GM23338 (cell line): ENCODE results near the gene MCIDAS. TPM values are rescaled to one million over a fixed set of nuclear protein-coding genes. Genes with fewer than 3 reads are reported as not detected.
A peak's percentile ranks its signal among the peaks of the same experiment; 100 is the strongest.

Experiments used
- ATAC-seq: fragments of 200-7000 bp; cut with Tn5 transposase; 3 replicates; pipeline ENCODE4 v1.9.1; 2020
- DNase-seq: peaks from one replicate; pipeline ENCODE4 v3.0.0-alpha.2; 2015; ENCODE audit warnings: low spot score
- H2AFZ ChIP-seq: fragments of 200-600 bp; sonication (generic); 2 replicates; pipeline ENCODE4 v1.8.0; 2016; ENCODE audit warnings: antibody characterized with exemption, mild to moderate bottlenecking, moderate library complexity
- H3F3A ChIP-seq: fragments of 200-600 bp; sonication (generic); replicated peaks from 2 replicates; pipeline ENCODE4 v1.8.0; 2017; ENCODE audit warnings: antibody characterized with exemption, mixed run types, low read depth
- H3K27ac ChIP-seq: fragments of 200-600 bp; sonication (generic); 2 replicates; pipeline ENCODE4 v1.6.1; 2016; ENCODE audit warnings: low read depth
- H3K27me3 ChIP-seq: fragments of 200-600 bp; sonication (generic); 2 replicates; pipeline ENCODE4 v1.8.0; 2016; ENCODE audit warnings: mild to moderate bottlenecking, mixed run types, moderate library complexity; ENCODE audit not compliant: insufficient read depth
- H3K36me3 ChIP-seq: fragments of 200-600 bp; sonication (generic); 2 replicates; pipeline ENCODE4 v1.8.0; 2016; ENCODE audit warnings: mild to moderate bottlenecking; ENCODE audit not compliant: insufficient read depth
- H3K4me1 ChIP-seq: fragments of 200-600 bp; sonication (generic); 2 replicates; pipeline ENCODE4 v1.8.0; 2016; ENCODE audit warnings: mild to moderate bottlenecking, moderate library complexity; ENCODE audit not compliant: insufficient read depth
- H3K4me2 ChIP-seq: fragments of 200-600 bp; sonication (generic); 2 replicates; pipeline ENCODE4 v1.7.1; 2017; ENCODE audit warnings: mixed run types
- H3K4me3 ChIP-seq: fragments of 200-600 bp; sonication (generic); 2 replicates; pipeline ENCODE4 v1.6.1; 2016; ENCODE audit warnings: mixed run types
- H3K79me2 ChIP-seq: fragments of 200-600 bp; sonication (generic); replicated peaks from 2 replicates; pipeline ENCODE4 v1.8.0; 2017; ENCODE audit warnings: mild to moderate bottlenecking; ENCODE audit not compliant: insufficient read depth
- H3K9me2 ChIP-seq: fragments of 200-600 bp; sonication (generic); 2 replicates; pipeline ENCODE4 v1.8.0; 2017; ENCODE audit not compliant: insufficient read depth
- H4K20me1 ChIP-seq: fragments of 200-600 bp; sonication (generic); replicated peaks from 2 replicates; pipeline ENCODE4 v1.8.0; 2017; ENCODE audit warnings: mild to moderate bottlenecking; ENCODE audit not compliant: insufficient read depth
- H3K27ac Mint-ChIP-seq: 2 replicates; pipeline ENCODE4 v1.8.0; 2020; ENCODE audit warnings: inconsistent platforms, mild to moderate bottlenecking, moderate library complexity, mixed read lengths
- H3K27me3 Mint-ChIP-seq: 3 replicates; pipeline ENCODE4 v1.8.0; 2022; ENCODE audit warnings: low read depth, mild to moderate bottlenecking, moderate library complexity, mixed read lengths, inconsistent platforms; ENCODE audit not compliant: insufficient read depth, poor library complexity
- H3K36me3 Mint-ChIP-seq: 3 replicates; pipeline ENCODE4 v1.8.0; 2021; ENCODE audit warnings: low read depth, mild to moderate bottlenecking, inconsistent platforms, moderate library complexity, mixed read lengths
- H3K4me1 Mint-ChIP-seq: 3 replicates; pipeline ENCODE4 v1.8.0; 2020; ENCODE audit warnings: mild to moderate bottlenecking, inconsistent platforms, mixed read lengths
- H3K4me3 Mint-ChIP-seq: 3 replicates; pipeline ENCODE4 v1.8.0; 2021; ENCODE audit warnings: moderate library complexity, mild to moderate bottlenecking, inconsistent platforms, mixed read lengths
- H3K9me3 Mint-ChIP-seq: 3 replicates; pipeline ENCODE4 v1.8.0; 2020; ENCODE audit warnings: moderate library complexity, mild to moderate bottlenecking, inconsistent platforms, mixed read lengths
- EZH2 ChIP-seq: fragments of 200-600 bp; sonication (generic); IDR thresholded peaks from one replicate; pipeline ENCODE4 v1.8.0; 2017; ENCODE audit warnings: antibody characterized with exemption, mild to moderate bottlenecking, low read depth; ENCODE audit not compliant: unreplicated experiment
- EZH2phosphoT487 ChIP-seq: fragments of 200-600 bp; sonication (generic); IDR thresholded peaks from one replicate; pipeline ENCODE4 v1.8.1; 2018; ENCODE audit warnings: antibody characterized with exemption; ENCODE audit not compliant: unreplicated experiment
- ZNF331 ChIP-seq: fragments of 250-450 bp; sonication (Bioruptor Pico); IDR thresholded peaks from 2 replicates; pipeline ENCODE4 v1.5.0; 2020; ENCODE audit warnings: low read depth, mild to moderate bottlenecking, moderate library complexity
- polyA plus RNA-seq: library from polyadenylated mRNA; unstranded; fragments of >200 nt; fragmentation: Nextera tagmentation; extraction: Ambion mirVana; gene quantifications from 2 replicates; pipeline ENCODE4 v1.2.1, GENCODE V29; 2016
- total RNA-seq: library from RNA; depleted of rRNA; stranded (reverse); fragments of >200 nt; shearing (Covaris generic); gene quantifications from 2 replicates; pipeline ENCODE4 v1.2.3, GENCODE V29; 2014
- TF ChIP-seq, protein P1 (sequence below): IDR thresholded peaks from one replicate; pipeline ENCODE4 v1.6.1; 2018; ENCODE audit warnings: antibody characterized with exemption; ENCODE audit not compliant: unreplicated experiment
- TF ChIP-seq, protein P2 (sequence below): IDR thresholded peaks from 2 replicates; pipeline ENCODE4 v1.6.1; 2016; ENCODE audit warnings: antibody characterized with exemption
- TF ChIP-seq, protein P3 (sequence below), 2 experiments: fragments of 200-600 bp in 1 of 2; sonication (generic) in 1 of 2; conservative IDR thresholded peaks; 2 replicates each; pipeline versions ENCODE4 v1.5.1 to v1.6.1; 2016 to 2017; ENCODE audit warnings: antibody characterized with exemption in 2 of 2, low read depth in 2 of 2, mild to moderate bottlenecking in 2 of 2, moderate library complexity in 1 of 2

Gene MCIDAS
- total and polyA plus RNA-seq, 2 experiments from 2014 or later: not detected

DNA sequence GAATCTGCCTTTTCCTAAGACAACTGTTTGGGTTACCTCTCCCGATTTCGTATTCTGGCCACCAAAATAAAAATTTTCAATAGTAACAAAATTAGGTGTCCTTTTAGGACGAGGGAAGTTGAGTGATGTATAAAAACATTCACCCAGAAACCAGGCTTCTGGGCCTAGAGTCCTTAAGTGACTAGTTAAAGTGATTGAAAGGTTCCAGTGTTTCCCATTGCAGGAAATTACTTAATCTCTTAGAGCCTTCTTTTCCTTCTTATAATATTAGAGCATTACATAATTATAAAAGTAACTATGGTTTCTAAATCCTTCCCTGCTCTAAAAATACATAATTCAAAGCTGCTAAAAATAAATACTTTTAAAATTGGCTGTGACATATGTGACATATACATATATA, 7.3 kb downstream of the MCIDAS start:
- Mint-ChIP-seq H3K36me3 (no peaks in the 10 kb centered on the region), H3K27me3 (peaks cover 66% of the 10 kb centered on the region), H3K4me3 (peak overlapping the region; percentile 84), H3K9me3 (peaks cover 2% of the 10 kb centered on the region; the same call in 1 of the 3 replicates), H3K27ac (no peak overlapping the region), H3K4me1 (peaks cover 42% of the 10 kb centered on the region)
- H4K20me1 ChIP-seq: peaks cover 19% of the 10 kb centered on the region
- no peaks in the 10 kb centered on the region for H3K36me3 ChIP-seq
- peaks cover 70% of the 10 kb centered on the region for H3K27me3 ChIP-seq
- no peak overlapping the region for H3K27ac ChIP-seq
- peak overlapping the region; percentile 82 for H3K4me2 ChIP-seq
- TF ChIP-seq, protein P1, sequence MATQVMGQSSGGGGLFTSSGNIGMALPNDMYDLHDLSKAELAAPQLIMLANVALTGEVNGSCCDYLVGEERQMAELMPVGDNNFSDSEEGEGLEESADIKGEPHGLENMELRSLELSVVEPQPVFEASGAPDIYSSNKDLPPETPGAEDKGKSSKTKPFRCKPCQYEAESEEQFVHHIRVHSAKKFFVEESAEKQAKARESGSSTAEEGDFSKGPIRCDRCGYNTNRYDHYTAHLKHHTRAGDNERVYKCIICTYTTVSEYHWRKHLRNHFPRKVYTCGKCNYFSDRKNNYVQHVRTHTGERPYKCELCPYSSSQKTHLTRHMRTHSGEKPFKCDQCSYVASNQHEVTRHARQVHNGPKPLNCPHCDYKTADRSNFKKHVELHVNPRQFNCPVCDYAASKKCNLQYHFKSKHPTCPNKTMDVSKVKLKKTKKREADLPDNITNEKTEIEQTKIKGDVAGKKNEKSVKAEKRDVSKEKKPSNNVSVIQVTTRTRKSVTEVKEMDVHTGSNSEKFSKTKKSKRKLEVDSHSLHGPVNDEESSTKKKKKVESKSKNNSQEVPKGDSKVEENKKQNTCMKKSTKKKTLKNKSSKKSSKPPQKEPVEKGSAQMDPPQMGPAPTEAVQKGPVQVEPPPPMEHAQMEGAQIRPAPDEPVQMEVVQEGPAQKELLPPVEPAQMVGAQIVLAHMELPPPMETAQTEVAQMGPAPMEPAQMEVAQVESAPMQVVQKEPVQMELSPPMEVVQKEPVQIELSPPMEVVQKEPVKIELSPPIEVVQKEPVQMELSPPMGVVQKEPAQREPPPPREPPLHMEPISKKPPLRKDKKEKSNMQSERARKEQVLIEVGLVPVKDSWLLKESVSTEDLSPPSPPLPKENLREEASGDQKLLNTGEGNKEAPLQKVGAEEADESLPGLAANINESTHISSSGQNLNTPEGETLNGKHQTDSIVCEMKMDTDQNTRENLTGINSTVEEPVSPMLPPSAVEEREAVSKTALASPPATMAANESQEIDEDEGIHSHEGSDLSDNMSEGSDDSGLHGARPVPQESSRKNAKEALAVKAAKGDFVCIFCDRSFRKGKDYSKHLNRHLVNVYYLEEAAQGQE: no peak
- TF ChIP-seq EZH2: peak; percentile 0
- TF ChIP-seq, protein P2, sequence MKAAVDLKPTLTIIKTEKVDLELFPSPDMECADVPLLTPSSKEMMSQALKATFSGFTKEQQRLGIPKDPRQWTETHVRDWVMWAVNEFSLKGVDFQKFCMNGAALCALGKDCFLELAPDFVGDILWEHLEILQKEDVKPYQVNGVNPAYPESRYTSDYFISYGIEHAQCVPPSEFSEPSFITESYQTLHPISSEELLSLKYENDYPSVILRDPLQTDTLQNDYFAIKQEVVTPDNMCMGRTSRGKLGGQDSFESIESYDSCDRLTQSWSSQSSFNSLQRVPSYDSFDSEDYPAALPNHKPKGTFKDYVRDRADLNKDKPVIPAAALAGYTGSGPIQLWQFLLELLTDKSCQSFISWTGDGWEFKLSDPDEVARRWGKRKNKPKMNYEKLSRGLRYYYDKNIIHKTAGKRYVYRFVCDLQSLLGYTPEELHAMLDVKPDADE: no peak
- no peaks in the 10 kb centered on the region for H3K79me2 ChIP-seq
- ATAC-seq (no peak), DNase-seq (no peak)
- peak overlapping the region; percentile 97; the same call in 1 of the 2 replicates for H2AFZ ChIP-seq
- H3F3A ChIP-seq: 0 out of 2 replicates have a peak, but pooled peaks cover 8% of the 10 kb centered on the region
- H3K4me1 ChIP-seq: peaks cover 21% of the 10 kb centered on the region
- peak overlapping the region; percentile 71 for H3K4me3 ChIP-seq
- no peaks in the 10 kb centered on the region for H3K9me2 ChIP-seq

DNA sequence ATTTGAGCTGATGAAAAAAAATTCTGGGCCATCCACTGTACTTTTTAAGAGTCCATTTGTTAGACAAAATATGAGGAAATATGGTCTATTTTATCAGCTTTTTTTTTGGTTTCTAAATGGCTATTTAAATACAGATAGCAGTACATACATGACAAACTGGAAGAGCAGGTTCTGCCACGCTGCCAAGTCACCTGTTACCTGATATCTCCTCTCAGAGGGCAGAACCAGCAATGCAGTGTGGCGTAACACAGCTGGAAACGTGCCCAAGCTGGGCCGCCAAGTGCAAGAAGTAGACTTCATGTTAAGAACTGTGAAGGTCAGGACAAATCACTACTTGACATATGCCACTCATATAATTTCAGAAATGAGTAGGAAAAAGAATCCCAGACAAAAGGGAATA, 8.1 kb downstream of the MCIDAS start:
- H3K4me2 ChIP-seq: peak overlapping the region; percentile 82
- peak overlapping the region; percentile 53 for H3K4me3 Mint-ChIP-seq

More for the DNA sequence above, 8.1 kb downstream of the MCIDAS start:
- Mint-ChIP-seq H3K27me3 (peaks cover 58% of the 10 kb centered on the region), H3K36me3 (no peaks in the 10 kb centered on the region), H3K4me1 (peaks cover 42% of the 10 kb centered on the region), H3K9me3 (peaks cover 2% of the 10 kb centered on the region; the same call in 1 of the 3 replicates), H3K27ac (no peak overlapping the region)
- Histone ChIP-seq H3K79me2 (no peaks in the 10 kb centered on the region), H3K27me3 (peaks cover 62% of the 10 kb centered on the region), H3K4me3 (no peak overlapping the region), H3K27ac (no peak overlapping the region), H3K9me2 (no peaks in the 10 kb centered on the region), H2AFZ (no peak overlapping the region), H3K36me3 (no peaks in the 10 kb centered on the region), H3F3A (0 out of 2 replicates have a peak, but pooled peaks cover 4% of the 10 kb centered on the region), H3K4me1 (peaks cover 21% of the 10 kb centered on the region), H4K20me1 (peaks cover 12% of the 10 kb centered on the region; the same call in 1 of the 2 replicates)
- no peak for TF ChIP-seq EZH2phosphoT487
- TF ChIP-seq ZNF331: no peak
- TF ChIP-seq, protein P3, sequence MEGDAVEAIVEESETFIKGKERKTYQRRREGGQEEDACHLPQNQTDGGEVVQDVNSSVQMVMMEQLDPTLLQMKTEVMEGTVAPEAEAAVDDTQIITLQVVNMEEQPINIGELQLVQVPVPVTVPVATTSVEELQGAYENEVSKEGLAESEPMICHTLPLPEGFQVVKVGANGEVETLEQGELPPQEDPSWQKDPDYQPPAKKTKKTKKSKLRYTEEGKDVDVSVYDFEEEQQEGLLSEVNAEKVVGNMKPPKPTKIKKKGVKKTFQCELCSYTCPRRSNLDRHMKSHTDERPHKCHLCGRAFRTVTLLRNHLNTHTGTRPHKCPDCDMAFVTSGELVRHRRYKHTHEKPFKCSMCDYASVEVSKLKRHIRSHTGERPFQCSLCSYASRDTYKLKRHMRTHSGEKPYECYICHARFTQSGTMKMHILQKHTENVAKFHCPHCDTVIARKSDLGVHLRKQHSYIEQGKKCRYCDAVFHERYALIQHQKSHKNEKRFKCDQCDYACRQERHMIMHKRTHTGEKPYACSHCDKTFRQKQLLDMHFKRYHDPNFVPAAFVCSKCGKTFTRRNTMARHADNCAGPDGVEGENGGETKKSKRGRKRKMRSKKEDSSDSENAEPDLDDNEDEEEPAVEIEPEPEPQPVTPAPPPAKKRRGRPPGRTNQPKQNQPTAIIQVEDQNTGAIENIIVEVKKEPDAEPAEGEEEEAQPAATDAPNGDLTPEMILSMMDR (conservative IDR thresholded peaks at IDR 0.05; ENCODE audit: low read depth in 2 of 2): peak in 1 of 2 experiments; percentile 17; a peak in 1 of 4 replicates
- TF ChIP-seq EZH2: no peak
- TF ChIP-seq, protein P1: no peak
- TF ChIP-seq, protein P2: no peak
- ATAC-seq: no peak
- peak; percentile 80 for DNase-seq
